Measurements from ENCODE around the gene ACTL6A. TPM values are rescaled to one million over a fixed set of nuclear protein-coding genes. Genes with fewer than 3 reads are reported as not detected.

Gene ACTL6A
- total and polyA plus RNA-seq, 4 experiments from 2014 or later: 52.9 to 63.0 (median 59.7) TPM

GRCh38 chr3:179551349-179552105 lies 11.2 kb upstream of the ACTL6A start:
- Mint-ChIP-seq H3K36me3 (no peaks in the 10 kb centered on the region), H3K27me3 (peaks cover 2 to 5% of the 10 kb centered on the region in 2 donors), H3K4me1 (no peaks in the 10 kb centered on the region), H3K27ac (peak overlapping the region in 1 of 7 donors; percentile 53), H3K9me3 (no peaks in the 10 kb centered on the region), H3K4me3 (no peak overlapping the region)
- H3K36me3 ChIP-seq (ENCODE audit: insufficient read depth, low read length): no peaks in the 10 kb centered on the region
- ChIA-PET CTCF (ENCODE audit: partially characterized antibody) (no interaction called here), POLR2A (ENCODE audit: partially characterized antibody) (no interaction called here)
- no peak overlapping the region for H3K27ac ChIP-seq (ENCODE audit: low read depth, low read length)
- H3K4me3 ChIP-seq (ENCODE audit: low read length in 2 of 2): no peak overlapping the region
- no peaks in the 10 kb centered on the region for H3K4me1 ChIP-seq (ENCODE audit: insufficient read depth, low read length)
- no peaks in the 10 kb centered on the region for H3K27me3 ChIP-seq (ENCODE audit: insufficient read depth, low read length)
- intact Hi-C loops (cut with micrococcal nuclease): no loop called here
- DNase-seq: no peak
- no peaks in the 10 kb centered on the region for H3K9me3 ChIP-seq (ENCODE audit: control insufficient read depth in 1 of 2, low read length in 2 of 2)

- ChIA-PET CTCF (ENCODE audit: partially characterized antibody) (no interaction called here), POLR2A (ENCODE audit: partially characterized antibody) (no interaction called here)
- intact Hi-C loops (cut with micrococcal nuclease): loop anchor here (1.0 to 2.0 kb wide), 5 partner anchors 237 to 1124 kb away; no protein-coding TSS in a partner anchor
Measured at GRCh38 chr3:179558742-179559364, 3.9 kb upstream of the ACTL6A start.

GRCh38 chr3:179560791-179561190 lies 1.9 kb upstream of the ACTL6A start:
- ChIA-PET CTCF (ENCODE audit: partially characterized antibody) (interaction anchor here (0.7 to 1.1 kb wide), 2 partner anchors 455 to 977 kb away, joined by 3 read pairs; no protein-coding TSS in a partner anchor), POLR2A (ENCODE audit: partially characterized antibody) (no interaction called here)

More at GRCh38 chr3:179558742-179559364, 3.9 kb upstream of the ACTL6A start:
- H3K27ac Mint-ChIP-seq: no peak overlapping the region
- Histone ChIP-seq H3K4me3 (ENCODE audit: low read length in 2 of 2) (no peak overlapping the region), H3K36me3 (ENCODE audit: insufficient read depth, low read length) (no peaks in the 10 kb centered on the region), H3K27ac (ENCODE audit: low read depth, low read length) (no peak overlapping the region), H3K9me3 (ENCODE audit: control insufficient read depth in 1 of 2, low read length in 2 of 2) (no peaks in the 10 kb centered on the region), H3K4me1 (ENCODE audit: insufficient read depth, low read length) (peaks cover 7% of the 10 kb centered on the region), H3K27me3 (ENCODE audit: insufficient read depth, low read length) (no peaks in the 10 kb centered on the region)
- peaks cover 0 to 7% of the 10 kb centered on the region in 2 donors for H3K36me3 Mint-ChIP-seq
- H3K4me1 Mint-ChIP-seq: peaks cover 10 to 12% (median 11%) of the 10 kb centered on the region in 4 donors
- DNase-seq: peak; percentile 25 to 38 (median 30)
- no peaks in the 10 kb centered on the region for H3K9me3 Mint-ChIP-seq
- H3K27me3 Mint-ChIP-seq: peaks cover 2 to 9% of the 10 kb centered on the region in 2 donors
- no peak overlapping the region for H3K4me3 Mint-ChIP-seq

GRCh38 chr3:179563271-179563783 lies 601 bp downstream of the ACTL6A start:
- Histone ChIP-seq H3K4me1 (ENCODE audit: insufficient read depth, low read length) (peaks cover 29% of the 10 kb centered on the region), H3K9me3 (ENCODE audit: control insufficient read depth in 1 of 2, low read length in 2 of 2) (no peaks in the 10 kb centered on the region), H3K27ac (ENCODE audit: low read depth, low read length) (peak overlapping the region; percentile 58), H3K4me3 (ENCODE audit: low read length in 2 of 2) (peak overlapping the region; percentile 67 to 76), H3K27me3 (ENCODE audit: insufficient read depth, low read length) (no peaks in the 10 kb centered on the region), H3K36me3 (ENCODE audit: insufficient read depth, low read length) (no peaks in the 10 kb centered on the region)
- Mint-ChIP-seq H3K36me3 (peaks cover 0 to 7% of the 10 kb centered on the region in 2 donors), H3K9me3 (no peaks in the 10 kb centered on the region), H3K27me3 (peaks cover 0 to 4% of the 10 kb centered on the region in 2 donors), H3K27ac (peak overlapping the region; percentile 81 to 94 (median 87)), H3K4me3 (peak overlapping the region; percentile 95 to 100 (median 99)), H3K4me1 (peaks cover 23 to 38% (median 29%) of the 10 kb centered on the region in 4 donors)
- ChIA-PET POLR2A (ENCODE audit: partially characterized antibody) (interaction anchor here (0.6 to 1.9 kb wide), 7 partner anchors 19 to 492 kb away, joined by 4 to 12 read pairs (median 4); partner anchors contain the start of genes MRPL47, NDUFB5, PIK3CA and USP13), CTCF (ENCODE audit: partially characterized antibody) (interaction anchor here (1.2 to 1.9 kb wide), 3 partner anchors 86 to 417 kb away, joined by 3 to 5 read pairs (median 4); partner anchors contain the start of gene USP13)
- intact Hi-C loops (cut with micrococcal nuclease): loop anchor here (1.0 to 2.0 kb wide), 2 partner anchors 416 to 493 kb away; partner anchors contain the start of gene ZMAT3
- peak; percentile 58 to 80 (median 64) for DNase-seq

More at GRCh38 chr3:179560791-179561190, 1.9 kb upstream of the ACTL6A start:
- no peak for DNase-seq
- no peaks in the 10 kb centered on the region for H3K9me3 Mint-ChIP-seq
- Histone ChIP-seq H3K27me3 (ENCODE audit: insufficient read depth, low read length) (no peaks in the 10 kb centered on the region), H3K9me3 (ENCODE audit: control insufficient read depth in 1 of 2, low read length in 2 of 2) (no peaks in the 10 kb centered on the region), H3K4me3 (ENCODE audit: low read length in 2 of 2) (no peak overlapping the region), H3K36me3 (ENCODE audit: insufficient read depth, low read length) (no peaks in the 10 kb centered on the region), H3K27ac (ENCODE audit: low read depth, low read length) (no peak overlapping the region), H3K4me1 (ENCODE audit: insufficient read depth, low read length) (peaks cover 26% of the 10 kb centered on the region)
- intact Hi-C loops (cut with micrococcal nuclease): no loop called here
- H3K36me3 Mint-ChIP-seq: peaks cover 0 to 7% of the 10 kb centered on the region in 2 donors
- H3K4me1 Mint-ChIP-seq: peaks cover 19 to 29% (median 24%) of the 10 kb centered on the region in 4 donors
- H3K27ac Mint-ChIP-seq: no peak overlapping the region
- H3K4me3 Mint-ChIP-seq: no peak overlapping the region
- H3K27me3 Mint-ChIP-seq: peaks cover 0 to 4% of the 10 kb centered on the region in 2 donors

- peaks cover 29% of the 10 kb centered on the region for H3K4me1 ChIP-seq (ENCODE audit: insufficient read depth, low read length)
- Mint-ChIP-seq H3K4me1 (peaks cover 26 to 41% (median 33%) of the 10 kb centered on the region in 4 donors), H3K4me3 (peak overlapping the region in 2 of 8 donors; percentile 51 to 53), H3K27me3 (peaks cover 0 to 2% of the 10 kb centered on the region in 2 donors), H3K9me3 (no peaks in the 10 kb centered on the region), H3K36me3 (peaks cover 3 to 18% of the 10 kb centered on the region in 2 donors), H3K27ac (peak overlapping the region in 3 of 7 donors; percentile 12 to 89 (median 38))
- POLR2A ChIA-PET (ENCODE audit: partially characterized antibody): interaction anchor here (1.7 kb wide), 1 partner anchor 39 kb away, joined by 5 read pairs; the partner anchor contains the start of genes MRPL47 and NDUFB5
- H3K9me3 ChIP-seq (ENCODE audit: control insufficient read depth in 1 of 2, low read length in 2 of 2): no peaks in the 10 kb centered on the region
- intact Hi-C loops (cut with micrococcal nuclease): no loop called here
- CTCF ChIA-PET (ENCODE audit: partially characterized antibody): interaction anchor here (1.1 kb wide), 1 partner anchor 239 kb away, joined by 3 read pairs; no protein-coding TSS in a partner anchor
- no peak for DNase-seq
- H3K27ac ChIP-seq (ENCODE audit: low read depth, low read length): no peak overlapping the region
- peaks cover 5% of the 10 kb centered on the region for H3K36me3 ChIP-seq (ENCODE audit: insufficient read depth, low read length)
- no peaks in the 10 kb centered on the region for H3K27me3 ChIP-seq (ENCODE audit: insufficient read depth, low read length)
- no peak overlapping the region for H3K4me3 ChIP-seq (ENCODE audit: low read length in 2 of 2)
Measured at GRCh38 chr3:179565496-179565895, 2.8 kb downstream of the ACTL6A start.

GRCh38 chr3:179580992-179581391 lies 18.3 kb downstream of the ACTL6A start:
- DNase-seq: no peak
- POLR2A ChIA-PET (ENCODE audit: partially characterized antibody): no interaction called here
- no peaks in the 10 kb centered on the region for H3K27me3 Mint-ChIP-seq
- no peak overlapping the region for H3K27ac Mint-ChIP-seq
- intact Hi-C loops (cut with micrococcal nuclease): no loop called here
- Histone ChIP-seq H3K4me1 (ENCODE audit: insufficient read depth, low read length) (no peaks in the 10 kb centered on the region), H3K27me3 (ENCODE audit: insufficient read depth, low read length) (no peaks in the 10 kb centered on the region), H3K4me3 (ENCODE audit: low read length in 2 of 2) (no peak overlapping the region), H3K36me3 (ENCODE audit: insufficient read depth, low read length) (peaks cover 27% of the 10 kb centered on the region), H3K27ac (ENCODE audit: low read depth, low read length) (no peak overlapping the region), H3K9me3 (ENCODE audit: control insufficient read depth in 1 of 2, low read length in 2 of 2) (no peaks in the 10 kb centered on the region)
- CTCF ChIA-PET (ENCODE audit: partially characterized antibody): no interaction called here
- H3K4me1 Mint-ChIP-seq: no peaks in the 10 kb centered on the region
- H3K4me3 Mint-ChIP-seq: no peak overlapping the region
- H3K9me3 Mint-ChIP-seq: no peaks in the 10 kb centered on the region
- H3K36me3 Mint-ChIP-seq: peaks cover 29 to 58% of the 10 kb centered on the region in 2 donors

GRCh38 chr3:179589143-179589542 lies 26.4 kb downstream of the ACTL6A start:
- ChIA-PET CTCF (ENCODE audit: partially characterized antibody) (no interaction called here), POLR2A (ENCODE audit: partially characterized antibody) (no interaction called here)
- intact Hi-C loops (cut with micrococcal nuclease): no loop called here
- H3K36me3 ChIP-seq (ENCODE audit: insufficient read depth, low read length): peaks cover 68% of the 10 kb centered on the region
- H3K27ac ChIP-seq (ENCODE audit: low read depth, low read length): no peak overlapping the region
- Mint-ChIP-seq H3K4me1 (peaks cover 0 to 2% (median 0%) of the 10 kb centered on the region in 4 donors), H3K27me3 (no peaks in the 10 kb centered on the region), H3K9me3 (no peaks in the 10 kb centered on the region), H3K4me3 (no peak overlapping the region), H3K36me3 (peaks cover 36 to 69% of the 10 kb centered on the region in 2 donors), H3K27ac (peak overlapping the region in 3 of 7 donors; percentile 0 to 41 (median 18))
- no peaks in the 10 kb centered on the region for H3K27me3 ChIP-seq (ENCODE audit: insufficient read depth, low read length)
- H3K9me3 ChIP-seq (ENCODE audit: control insufficient read depth in 1 of 2, low read length in 2 of 2): no peaks in the 10 kb centered on the region
- H3K4me1 ChIP-seq (ENCODE audit: insufficient read depth, low read length): no peaks in the 10 kb centered on the region
- no peak for DNase-seq
- H3K4me3 ChIP-seq (ENCODE audit: low read length in 2 of 2): no peak overlapping the region

All from CD4-positive, alpha-beta memory T cell (primary cell).